SU-DHL-6 (cell line): ENCODE measurements around the gene BCAS4.

Source experiments
- H2AFZ ChIP-seq: fragments of 200-600 bp; sonication (generic); 2 replicates; pipeline ENCODE4 v1.6.1; 2014; ENCODE audit warnings: low read depth, mild to moderate bottlenecking, moderate library complexity, mixed read lengths, antibody characterized with exemption, low read length; ENCODE audit not compliant: severe bottlenecking
- H3F3A ChIP-seq: fragments of 200-600 bp; shearing (Covaris generic); 2 replicates; pipeline ENCODE4 v1.6.0; 2016; ENCODE audit warnings: antibody characterized with exemption, mild to moderate bottlenecking; ENCODE audit not compliant: insufficient read depth
- H3K27ac ChIP-seq: fragments of 200-600 bp; sonication (generic); 2 replicates; pipeline ENCODE4 v1.5.1; 2016; ENCODE audit warnings: low read depth, mild to moderate bottlenecking, low read length, moderate library complexity, mixed read lengths
- H3K27me3 ChIP-seq: fragments of 200-600 bp; sonication (generic), shearing (Covaris generic); 2 replicates; pipeline ENCODE4 v1.6.0; 2014; ENCODE audit warnings: mild to moderate bottlenecking, low read length
- H3K36me3 ChIP-seq: fragments of 200-600 bp; sonication (generic); 2 replicates; pipeline ENCODE4 v1.6.1; 2014; ENCODE audit warnings: mild to moderate bottlenecking, low read length, mixed read lengths
- H3K4me2 ChIP-seq: fragments of 300-600, 200-600 bp; shearing (Covaris generic), sonication (generic); 2 replicates; pipeline ENCODE4 v1.6.0; 2014; ENCODE audit warnings: low read length, low read depth, mild to moderate bottlenecking; ENCODE audit not compliant: poor library complexity, severe bottlenecking
- H3K4me3 ChIP-seq: fragments of 200-600 bp; sonication (generic); 2 replicates; pipeline ENCODE4 v1.5.1; 2014; ENCODE audit warnings: antibody characterized with exemption, low read length, mild to moderate bottlenecking, mixed read lengths; ENCODE audit not compliant: insufficient read depth, poor library complexity, severe bottlenecking
- H3K79me2 ChIP-seq: fragments of 200-600 bp; sonication (generic); 2 replicates; pipeline ENCODE4 v1.6.1; 2014; ENCODE audit warnings: mild to moderate bottlenecking, low read length, moderate library complexity; ENCODE audit not compliant: insufficient read depth
- H3K9ac ChIP-seq: fragments of 200-600 bp; sonication (generic); 2 replicates; pipeline ENCODE4 v1.7.0; 2014; ENCODE audit warnings: mild to moderate bottlenecking, low read length
- H3K9me2 ChIP-seq: fragments of 200-600 bp; sonication (generic); replicated peaks from 2 replicates; pipeline ENCODE4 v1.6.1; 2014; ENCODE audit warnings: low read length; ENCODE audit not compliant: insufficient read depth
- H3K9me3 ChIP-seq: fragments of 200-600 bp; sonication (generic); 2 replicates; pipeline ENCODE4 v1.6.1; 2014; ENCODE audit warnings: low read length, mixed read lengths; ENCODE audit not compliant: insufficient read depth
- H4K20me1 ChIP-seq: fragments of 200-600 bp; sonication (generic); 2 replicates; pipeline ENCODE4 v1.6.1; 2014; ENCODE audit warnings: low read depth, mild to moderate bottlenecking, antibody characterized with exemption, low read length, moderate library complexity, mixed read lengths
- EZH2phosphoT487 ChIP-seq: fragments of 200-600 bp; sonication (generic), shearing (Covaris generic); conservative IDR thresholded peaks from 2 replicates; pipeline ENCODE4 v1.6.1; 2018; ENCODE audit warnings: mild to moderate bottlenecking, antibody characterized with exemption, low read length, moderate library complexity, mixed read lengths
- TF ChIP-seq, protein P1 (sequence below): fragments of 200-600 bp; sonication (generic); IDR thresholded peaks from one replicate; pipeline ENCODE4 v1.5.1; 2017; ENCODE audit warnings: antibody characterized with exemption, mild to moderate bottlenecking, low read length, moderate library complexity; ENCODE audit not compliant: insufficient read depth, poor library complexity, severe bottlenecking

The BCAS4 gene

DNA sequence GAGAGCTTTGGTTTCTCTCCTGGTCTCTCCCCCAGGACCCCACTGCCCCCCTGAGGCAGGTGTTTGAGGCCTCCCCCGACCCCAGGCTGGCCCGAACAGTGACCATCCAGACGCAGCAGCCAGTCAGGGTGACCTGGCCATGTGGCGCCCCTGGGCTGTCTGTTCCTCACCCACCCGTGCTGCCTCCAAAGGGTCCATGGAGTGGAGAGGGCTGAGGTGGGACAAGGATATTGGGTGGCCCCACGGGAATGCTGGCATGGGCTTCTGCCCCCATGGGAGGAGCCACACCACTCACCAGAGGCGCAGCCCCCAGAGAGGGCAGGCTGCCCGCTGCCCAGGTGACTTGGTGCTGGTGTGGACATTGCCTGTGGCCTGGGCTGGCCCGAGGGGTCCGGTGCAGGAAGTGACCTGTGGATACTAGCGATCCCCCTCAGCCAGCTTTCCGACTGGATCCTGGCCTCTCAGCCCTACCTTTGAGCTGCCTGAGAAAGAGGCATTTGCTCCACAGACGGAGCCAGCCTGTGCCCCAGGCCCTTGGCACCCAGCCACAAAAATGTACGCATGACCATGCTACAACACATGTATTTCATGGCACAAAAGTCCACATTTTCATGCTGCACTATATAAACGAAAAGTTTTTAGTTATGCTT is 50.8 kb downstream of the BCAS4 start:
- H3K79me2 ChIP-seq: peaks cover 5% of the 10 kb centered on the region; the same call in 1 of the 2 replicates
- H3K4me3 ChIP-seq: no peak overlapping the region
- H3K36me3 ChIP-seq: no peaks in the 10 kb centered on the region
- no peaks in the 10 kb centered on the region for H3K9me3 ChIP-seq
- no peak overlapping the region for H3K9ac ChIP-seq
- no peak overlapping the region for H2AFZ ChIP-seq
- TF ChIP-seq, protein P1, sequence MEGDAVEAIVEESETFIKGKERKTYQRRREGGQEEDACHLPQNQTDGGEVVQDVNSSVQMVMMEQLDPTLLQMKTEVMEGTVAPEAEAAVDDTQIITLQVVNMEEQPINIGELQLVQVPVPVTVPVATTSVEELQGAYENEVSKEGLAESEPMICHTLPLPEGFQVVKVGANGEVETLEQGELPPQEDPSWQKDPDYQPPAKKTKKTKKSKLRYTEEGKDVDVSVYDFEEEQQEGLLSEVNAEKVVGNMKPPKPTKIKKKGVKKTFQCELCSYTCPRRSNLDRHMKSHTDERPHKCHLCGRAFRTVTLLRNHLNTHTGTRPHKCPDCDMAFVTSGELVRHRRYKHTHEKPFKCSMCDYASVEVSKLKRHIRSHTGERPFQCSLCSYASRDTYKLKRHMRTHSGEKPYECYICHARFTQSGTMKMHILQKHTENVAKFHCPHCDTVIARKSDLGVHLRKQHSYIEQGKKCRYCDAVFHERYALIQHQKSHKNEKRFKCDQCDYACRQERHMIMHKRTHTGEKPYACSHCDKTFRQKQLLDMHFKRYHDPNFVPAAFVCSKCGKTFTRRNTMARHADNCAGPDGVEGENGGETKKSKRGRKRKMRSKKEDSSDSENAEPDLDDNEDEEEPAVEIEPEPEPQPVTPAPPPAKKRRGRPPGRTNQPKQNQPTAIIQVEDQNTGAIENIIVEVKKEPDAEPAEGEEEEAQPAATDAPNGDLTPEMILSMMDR: no peak
- no peak overlapping the region for H3K27ac ChIP-seq
- H4K20me1 ChIP-seq: no peaks in the 10 kb centered on the region
- H3K4me2 ChIP-seq: no peak overlapping the region
- H3K27me3 ChIP-seq: no peaks in the 10 kb centered on the region
- peaks cover 10% of the 10 kb centered on the region for H3F3A ChIP-seq
- H3K9me2 ChIP-seq: no peaks in the 10 kb centered on the region

DNA sequence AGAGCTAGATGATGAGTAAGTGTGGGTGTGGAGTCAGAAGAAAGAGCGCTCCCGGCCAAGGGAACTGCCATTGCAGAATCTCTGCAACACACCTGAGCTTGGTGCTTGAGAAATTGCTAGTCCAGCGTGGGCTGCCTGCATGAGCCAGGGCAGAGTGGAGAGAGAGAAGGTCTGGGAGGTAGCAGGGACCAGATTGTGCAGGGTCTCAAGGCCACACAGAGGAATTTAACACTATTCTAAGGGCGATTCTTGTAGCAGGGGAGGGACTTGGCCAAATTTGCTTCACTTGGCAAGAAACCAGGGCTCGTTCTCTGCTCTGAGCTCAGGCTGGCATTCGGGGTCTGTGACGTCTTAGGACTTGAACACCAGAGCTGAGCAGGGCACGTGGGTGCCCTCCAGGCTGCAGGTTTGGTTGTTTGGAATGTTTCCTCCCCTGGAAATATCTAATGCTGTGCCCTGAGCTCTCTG is 53.5 kb downstream of the BCAS4 start:
- no peaks in the 10 kb centered on the region for H3K27me3 ChIP-seq
- no peak overlapping the region for H3K4me3 ChIP-seq
- H3K9ac ChIP-seq: peak overlapping the region; percentile 44
- 0 out of 2 replicates have a peak, but pooled peaks cover 3% of the 10 kb centered on the region for H3K36me3 ChIP-seq
- no peaks in the 10 kb centered on the region for H3K9me3 ChIP-seq
- no peak for TF ChIP-seq EZH2phosphoT487
- TF ChIP-seq, protein P1: no peak
- H4K20me1 ChIP-seq: no peaks in the 10 kb centered on the region
- peaks cover 11% of the 10 kb centered on the region; the same call in 1 of the 2 replicates for H3K79me2 ChIP-seq
- no peak overlapping the region for H2AFZ ChIP-seq
- H3K27ac ChIP-seq: peak overlapping the region; percentile 88
- peak overlapping the region; percentile 50 for H3K4me2 ChIP-seq
- H3K9me2 ChIP-seq: no peaks in the 10 kb centered on the region
- peaks cover 10% of the 10 kb centered on the region for H3F3A ChIP-seq

DNA sequence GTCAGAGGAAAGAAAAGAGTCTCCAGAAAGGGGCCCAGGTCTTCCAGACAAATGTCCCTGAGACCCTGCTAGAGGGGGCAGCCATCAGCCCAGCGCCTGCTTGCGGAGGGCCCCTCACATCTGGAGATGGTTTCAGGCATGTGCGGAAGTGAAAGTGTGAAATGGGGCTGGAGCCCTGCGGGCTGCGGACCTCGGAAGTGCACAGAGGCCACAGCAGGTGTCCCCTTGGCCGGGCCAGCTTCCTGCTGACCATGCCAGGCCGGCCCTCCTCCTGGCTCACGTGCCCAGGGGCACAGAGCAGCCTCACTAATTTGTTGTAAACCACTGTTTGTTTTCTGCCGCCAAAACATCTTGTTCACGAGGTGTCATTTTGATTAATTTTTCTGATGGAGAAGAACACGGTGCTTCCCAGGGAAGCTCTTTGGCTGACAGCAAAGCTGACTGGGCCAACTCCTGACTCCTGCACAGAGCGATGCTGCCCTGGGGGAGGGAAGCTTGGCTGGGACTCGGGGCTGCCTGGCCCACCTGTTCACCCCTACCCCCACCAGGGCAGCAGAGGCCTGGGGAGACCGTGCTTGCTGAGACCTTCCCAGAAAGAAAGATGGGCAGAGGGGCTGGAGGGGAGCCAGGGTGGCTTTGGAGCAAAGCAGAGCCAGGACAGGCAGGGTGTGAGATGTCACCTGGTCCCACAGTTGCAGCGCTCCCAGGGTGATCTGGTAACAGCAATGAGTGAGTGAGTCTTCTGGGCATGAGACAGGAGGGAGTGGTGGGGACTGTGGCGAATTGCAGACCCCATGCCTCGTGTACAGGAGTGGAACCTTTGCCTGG is 54.2 kb downstream of the BCAS4 start:
- H3K4me3 ChIP-seq: no peak overlapping the region
- no peaks in the 10 kb centered on the region for H3K27me3 ChIP-seq
- TF ChIP-seq EZH2phosphoT487: no peak
- TF ChIP-seq, protein P1: no peak
- peaks cover 10% of the 10 kb centered on the region for H3F3A ChIP-seq
- H2AFZ ChIP-seq: no peak overlapping the region
- H3K9ac ChIP-seq: peak overlapping the region; percentile 44
- H3K9me3 ChIP-seq: no peaks in the 10 kb centered on the region
- no peaks in the 10 kb centered on the region for H3K9me2 ChIP-seq
- 0 out of 2 replicates have a peak, but pooled peaks cover 3% of the 10 kb centered on the region for H3K36me3 ChIP-seq
- peak overlapping the region; percentile 88 for H3K27ac ChIP-seq
- peaks cover 16% of the 10 kb centered on the region; the same call in 1 of the 2 replicates for H3K79me2 ChIP-seq
- H4K20me1 ChIP-seq: no peaks in the 10 kb centered on the region
- H3K4me2 ChIP-seq: peak overlapping the region; percentile 50
